Breast epithelium (tissue), 4 donors: ENCODE results near the gene GALNT2. TPM values are rescaled to one million over a fixed set of nuclear protein-coding genes. Genes with fewer than 3 reads are reported as not detected.

ENCODE experiments used
- DNase-seq, 2 donors: peaks; one replicate each; pipeline ENCODE4 v3.0.0-alpha.2; 2019; ENCODE audit warnings: low spot score in 2 of 2
- H3K27ac ChIP-seq, 2 donors: fragments of 200-600 bp; sonication (generic) in 1 of 2; one replicate each; pipeline ENCODE4 v1.5.1; 2016 to 2019; ENCODE audit warnings: mild to moderate bottlenecking in 1 of 2
- H3K27me3 ChIP-seq, 2 donors: fragments of 200-600 bp; sonication (generic) in 1 of 2; one replicate each; pipeline versions ENCODE4 v1.5.1 to v1.6.0; 2017 to 2019; ENCODE audit warnings: control low read depth in 1 of 2, mild to moderate bottlenecking in 1 of 2
- H3K36me3 ChIP-seq: fragments of 200-600 bp; one replicate; pipeline ENCODE4 v1.5.1; 2019
- H3K4me1 ChIP-seq, 2 donors: fragments of 200-600 bp; sonication (generic); one replicate each; pipeline ENCODE4 v1.5.1; 2016 to 2019; ENCODE audit warnings: control low read depth in 1 of 2
- H3K4me3 ChIP-seq, 3 donors: fragments of 200-600 bp; sonication (generic); 1 replicate in 2 of 3; 2 replicates in 1 of 3; pipeline ENCODE4 v1.5.1; 2016 to 2019; ENCODE audit warnings: mild to moderate bottlenecking in 3 of 3, moderate library complexity in 2 of 3
- H3K9me3 ChIP-seq, 2 donors: fragments of 200-600 bp; sonication (generic) in 1 of 2; one replicate each; pipeline ENCODE4 v1.5.1; 2016 to 2019; ENCODE audit warnings: control low read depth in 1 of 2
- POLR2A ChIP-seq: fragments of 450-650 bp; IDR thresholded peaks from one replicate; pipeline ENCODE4 v1.6.1; 2016; ENCODE audit warnings: antibody characterized with exemption, mild to moderate bottlenecking, moderate library complexity
- POLR2AphosphoS5 ChIP-seq, 3 donors: sonication (generic); formaldehyde crosslinking; IDR thresholded peaks; one replicate each; pipeline ENCODE4 v1.6.1; 2017; ENCODE audit warnings: antibody characterized with exemption in 3 of 3
- intact Hi-C: fragments of 100-400 bp; cut with DNase I; formaldehyde crosslinking; loops from one replicate; pipeline ENCODE4 v1.15.1; 2023; ENCODE audit warnings: low total_unique reads
- total RNA-seq, 3 donors: library from RNA; depleted of rRNA; stranded (reverse); fragments of >200 nt; gene quantifications; one replicate each; pipeline ENCODE4 v1.1.0, GENCODE V29; 2016
- TF ChIP-seq, protein P1 (sequence below), 3 donors: fragments of 450-650 bp; IDR thresholded peaks; one replicate each; pipeline ENCODE4 v1.5.1; 2016 to 2017; ENCODE audit warnings: antibody characterized with exemption in 3 of 3, mild to moderate bottlenecking in 3 of 3, moderate library complexity in 3 of 3

Gene GALNT2
- total RNA-seq, 3 donors from 2014 or later: 27.4 to 53.0 (median 42.6) TPM

- no peaks in the 10 kb centered on the region for H3K4me1 ChIP-seq
- no peaks in the 10 kb centered on the region for H3K36me3 ChIP-seq
- no peak overlapping the region for H3K27ac ChIP-seq
- TF ChIP-seq POLR2AphosphoS5 (IDR thresholded peaks at IDR 0.05) (no peak), POLR2A (no peak)
- TF ChIP-seq, protein P1, sequence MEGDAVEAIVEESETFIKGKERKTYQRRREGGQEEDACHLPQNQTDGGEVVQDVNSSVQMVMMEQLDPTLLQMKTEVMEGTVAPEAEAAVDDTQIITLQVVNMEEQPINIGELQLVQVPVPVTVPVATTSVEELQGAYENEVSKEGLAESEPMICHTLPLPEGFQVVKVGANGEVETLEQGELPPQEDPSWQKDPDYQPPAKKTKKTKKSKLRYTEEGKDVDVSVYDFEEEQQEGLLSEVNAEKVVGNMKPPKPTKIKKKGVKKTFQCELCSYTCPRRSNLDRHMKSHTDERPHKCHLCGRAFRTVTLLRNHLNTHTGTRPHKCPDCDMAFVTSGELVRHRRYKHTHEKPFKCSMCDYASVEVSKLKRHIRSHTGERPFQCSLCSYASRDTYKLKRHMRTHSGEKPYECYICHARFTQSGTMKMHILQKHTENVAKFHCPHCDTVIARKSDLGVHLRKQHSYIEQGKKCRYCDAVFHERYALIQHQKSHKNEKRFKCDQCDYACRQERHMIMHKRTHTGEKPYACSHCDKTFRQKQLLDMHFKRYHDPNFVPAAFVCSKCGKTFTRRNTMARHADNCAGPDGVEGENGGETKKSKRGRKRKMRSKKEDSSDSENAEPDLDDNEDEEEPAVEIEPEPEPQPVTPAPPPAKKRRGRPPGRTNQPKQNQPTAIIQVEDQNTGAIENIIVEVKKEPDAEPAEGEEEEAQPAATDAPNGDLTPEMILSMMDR (IDR thresholded peaks at IDR 0.05): no peak
- intact Hi-C loops: no loop called here
- H3K9me3 ChIP-seq: no peaks in the 10 kb centered on the region
- no peak for DNase-seq
- no peak overlapping the region for H3K4me3 ChIP-seq
- no peaks in the 10 kb centered on the region for H3K27me3 ChIP-seq
Measured at GRCh38 chr1:230044729-230045128, 22.3 kb upstream of the GALNT2 start.

GRCh38 chr1:230047114-230047865 lies 19.7 kb upstream of the GALNT2 start:
- DNase-seq: no peak
- Histone ChIP-seq H3K36me3 (no peaks in the 10 kb centered on the region), H3K27me3 (no peaks in the 10 kb centered on the region), H3K4me3 (no peak overlapping the region), H3K9me3 (no peaks in the 10 kb centered on the region), H3K27ac (no peak overlapping the region), H3K4me1 (no peaks in the 10 kb centered on the region)
- no peak for TF ChIP-seq POLR2A
- no peak for TF ChIP-seq POLR2AphosphoS5 (IDR thresholded peaks at IDR 0.05)
- TF ChIP-seq, protein P1 (IDR thresholded peaks at IDR 0.05): no peak
- intact Hi-C loops: no loop called here

DNA sequence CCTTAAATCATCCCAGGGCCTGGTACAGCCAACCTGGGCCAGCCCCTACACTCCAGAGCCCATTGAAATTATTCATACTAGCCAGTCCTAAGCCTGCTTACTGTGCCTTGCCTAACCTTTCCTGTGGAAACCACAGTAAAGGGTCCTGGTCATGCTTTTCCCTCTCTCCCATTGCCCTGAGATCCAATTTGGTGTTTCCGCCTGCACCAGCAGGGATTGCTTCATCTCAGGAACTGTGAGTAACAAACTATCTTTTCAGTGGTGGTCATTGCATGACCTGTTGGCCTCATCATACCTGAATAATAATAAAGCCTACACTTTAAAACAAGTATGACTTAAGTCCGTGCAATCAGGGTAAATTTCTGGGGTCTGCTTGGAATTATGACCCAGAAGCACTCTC lies 18.7 kb upstream of the GALNT2 start:
- no peaks in the 10 kb centered on the region for H3K4me1 ChIP-seq
- H3K9me3 ChIP-seq: no peaks in the 10 kb centered on the region
- no peaks in the 10 kb centered on the region for H3K27me3 ChIP-seq
- no peak overlapping the region for H3K27ac ChIP-seq
- H3K4me3 ChIP-seq: no peak overlapping the region
- no peaks in the 10 kb centered on the region for H3K36me3 ChIP-seq
- DNase-seq: no peak
- no peak for TF ChIP-seq POLR2A
- TF ChIP-seq, protein P1 (IDR thresholded peaks at IDR 0.05): no peak
- TF ChIP-seq POLR2AphosphoS5 (IDR thresholded peaks at IDR 0.05): no peak
- intact Hi-C loops: no loop called here

- Histone ChIP-seq H3K36me3 (no peaks in the 10 kb centered on the region), H3K27me3 (no peaks in the 10 kb centered on the region), H3K4me1 (no peaks in the 10 kb centered on the region), H3K4me3 (no peak overlapping the region), H3K9me3 (no peaks in the 10 kb centered on the region), H3K27ac (no peak overlapping the region)
- no peak for DNase-seq
- TF ChIP-seq POLR2AphosphoS5 (IDR thresholded peaks at IDR 0.05): no peak
- no peak for TF ChIP-seq POLR2A
- TF ChIP-seq, protein P1 (IDR thresholded peaks at IDR 0.05): no peak
- intact Hi-C loops: no loop called here
Measured at GRCh38 chr1:230048922-230049321, 18.1 kb upstream of the GALNT2 start.

- Histone ChIP-seq H3K9me3 (no peaks in the 10 kb centered on the region), H3K4me3 (no peak overlapping the region), H3K4me1 (no peaks in the 10 kb centered on the region), H3K27me3 (no peaks in the 10 kb centered on the region), H3K36me3 (no peaks in the 10 kb centered on the region), H3K27ac (no peak overlapping the region)
- no peak for TF ChIP-seq POLR2AphosphoS5 (IDR thresholded peaks at IDR 0.05)
- TF ChIP-seq POLR2A: no peak
- TF ChIP-seq, protein P1 (IDR thresholded peaks at IDR 0.05): no peak
- no peak for DNase-seq
- intact Hi-C loops: no loop called here
Measured at GRCh38 chr1:230049731-230050130, 17.3 kb upstream of the GALNT2 start.
